Activated T-cell treated with anti-CD3 and anti-CD28 coated beads, Interleukin-2, amount 50 U/mL, for 72 hours (primary cell): ENCODE data around the gene C1orf167. TPM values are rescaled to one million over a fixed set of nuclear protein-coding genes. Genes with fewer than 3 reads are reported as not detected.
A peak's percentile ranks its signal among the peaks of the same experiment; 100 is the strongest.

Source experiments
- ATAC-seq, 2 donors: fragments of 150-1000 bp; cut with Tn5 transposase; replicated peaks in 1 of 2; 2 replicates each; pipeline ENCODE4 v1.10.0; 2021; ENCODE audit warnings: moderate library complexity in 2 of 2, mild to moderate bottlenecking in 1 of 2
- DNase-seq, 2 donors: peaks; one replicate each; pipeline ENCODE4 v3.0.0; 2021 to 2022; ENCODE audit warnings: mixed read lengths in 1 of 2
- H3K27ac Mint-ChIP-seq: one replicate; pipeline ENCODE4 v1.8.0; 2022; ENCODE audit warnings: mild to moderate bottlenecking, moderate library complexity, mixed read lengths
- H3K27me3 Mint-ChIP-seq: one replicate; pipeline ENCODE4 v1.8.0; 2022; ENCODE audit warnings: low read depth, mixed read lengths
- H3K36me3 Mint-ChIP-seq, 2 donors: one replicate each; pipeline ENCODE4 v1.8.0; 2022; ENCODE audit warnings: mixed read lengths in 2 of 2, mild to moderate bottlenecking in 1 of 2; ENCODE audit not compliant: insufficient read depth in 2 of 2
- H3K4me1 Mint-ChIP-seq: one replicate; pipeline ENCODE4 v1.8.0; 2022; ENCODE audit warnings: low read depth, mixed read lengths
- H3K4me3 Mint-ChIP-seq, 2 donors: one replicate each; pipeline ENCODE4 v1.8.0; 2022; ENCODE audit warnings: mild to moderate bottlenecking in 2 of 2, mixed read lengths in 2 of 2, moderate library complexity in 2 of 2
- H3K9me3 Mint-ChIP-seq, 2 donors: one replicate each; pipeline ENCODE4 v1.8.0; 2022; ENCODE audit warnings: mixed read lengths in 2 of 2
- total RNA-seq, 2 donors: library from RNA; stranded (reverse); gene quantifications; one replicate each; pipeline ENCODE4 v1.2.3, GENCODE V29; 2022

C1orf167 gene
- total RNA-seq, 2 donors from 2014 or later = 0.41 TPM; not detected in 1

DNA sequence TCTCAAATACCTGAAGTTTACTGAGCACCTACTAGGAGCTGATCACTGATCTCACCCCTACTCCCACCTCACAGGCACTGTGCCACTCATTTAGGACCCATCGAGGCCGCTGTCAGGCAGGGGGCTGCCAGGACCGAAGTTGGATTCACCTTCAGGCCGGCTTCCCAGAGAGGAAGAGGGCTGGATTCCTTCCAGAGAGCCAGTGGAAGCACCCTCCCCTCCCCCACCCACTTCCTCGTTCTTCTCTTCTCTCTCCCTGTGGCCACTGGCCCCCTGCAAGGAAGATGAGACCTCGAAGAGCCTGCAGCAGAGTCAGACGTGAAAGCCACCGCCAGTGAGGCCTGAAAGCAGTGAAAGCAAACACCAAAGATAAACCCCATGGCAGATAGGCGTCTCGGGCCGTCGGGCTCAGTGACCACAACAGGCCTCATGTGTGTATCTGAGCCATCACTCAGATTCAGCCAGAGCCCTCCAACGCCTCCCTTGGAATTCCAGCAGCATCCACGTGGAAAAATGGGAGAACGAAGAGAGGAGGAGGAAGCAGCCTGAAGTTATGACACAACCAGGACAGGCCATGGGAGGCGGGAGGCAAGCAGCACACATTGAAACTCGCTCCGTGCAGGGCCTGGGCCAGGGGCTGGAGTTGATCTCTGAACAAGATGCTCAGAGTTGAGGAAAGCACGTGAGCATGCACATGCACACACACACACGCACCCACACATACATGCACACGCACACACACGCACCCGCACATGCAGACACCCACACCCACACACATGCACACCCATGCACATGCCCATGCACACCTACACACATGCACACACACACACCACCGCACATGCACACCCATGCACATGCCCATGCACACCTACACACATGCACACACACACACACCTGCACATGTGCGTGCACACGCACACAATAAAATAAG, 32.2 kb upstream of the C1orf167 start:
- Mint-ChIP-seq H3K9me3 (no peaks in the 10 kb centered on the region), H3K36me3 (no peaks in the 10 kb centered on the region), H3K4me3 (peak overlapping the region; percentile 32 to 67), H3K27ac (no peak overlapping the region), H3K4me1 (peaks cover 38% of the 10 kb centered on the region), H3K27me3 (no peaks in the 10 kb centered on the region)
- ATAC-seq = peak in 1 of 2 donors; percentile 50
- DNase-seq = no peak

DNA sequence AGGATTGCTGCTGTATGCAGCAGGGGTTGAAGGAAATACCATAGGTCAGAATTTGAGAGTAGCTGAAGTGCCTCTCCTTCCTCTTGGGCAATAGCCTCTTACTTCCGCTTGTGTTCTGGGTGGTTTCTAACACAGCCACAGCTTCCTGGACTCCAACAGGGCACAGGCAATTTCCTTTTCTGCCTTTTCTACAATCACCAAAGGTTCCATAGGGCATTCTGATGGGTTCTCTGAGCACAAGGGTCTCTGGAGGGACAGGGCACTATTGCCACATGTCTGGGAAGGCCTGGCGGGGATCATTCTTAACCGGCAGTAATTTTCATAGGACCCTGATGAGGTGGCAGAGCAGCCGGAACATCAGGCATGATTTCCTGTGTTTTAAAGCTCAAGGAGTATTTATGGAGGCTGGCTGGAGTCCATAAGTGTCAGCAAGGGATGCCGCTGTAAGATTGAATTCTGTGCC, 31.5 kb upstream of the C1orf167 start:
- Mint-ChIP-seq H3K36me3 (no peaks in the 10 kb centered on the region), H3K9me3 (no peaks in the 10 kb centered on the region), H3K27ac (no peak overlapping the region), H3K4me3 (peak overlapping the region; percentile 32 to 67), H3K4me1 (peaks cover 38% of the 10 kb centered on the region), H3K27me3 (no peaks in the 10 kb centered on the region)
- peak; percentile 73 to 83 for ATAC-seq
- peak; percentile 32 to 36 for DNase-seq

DNA sequence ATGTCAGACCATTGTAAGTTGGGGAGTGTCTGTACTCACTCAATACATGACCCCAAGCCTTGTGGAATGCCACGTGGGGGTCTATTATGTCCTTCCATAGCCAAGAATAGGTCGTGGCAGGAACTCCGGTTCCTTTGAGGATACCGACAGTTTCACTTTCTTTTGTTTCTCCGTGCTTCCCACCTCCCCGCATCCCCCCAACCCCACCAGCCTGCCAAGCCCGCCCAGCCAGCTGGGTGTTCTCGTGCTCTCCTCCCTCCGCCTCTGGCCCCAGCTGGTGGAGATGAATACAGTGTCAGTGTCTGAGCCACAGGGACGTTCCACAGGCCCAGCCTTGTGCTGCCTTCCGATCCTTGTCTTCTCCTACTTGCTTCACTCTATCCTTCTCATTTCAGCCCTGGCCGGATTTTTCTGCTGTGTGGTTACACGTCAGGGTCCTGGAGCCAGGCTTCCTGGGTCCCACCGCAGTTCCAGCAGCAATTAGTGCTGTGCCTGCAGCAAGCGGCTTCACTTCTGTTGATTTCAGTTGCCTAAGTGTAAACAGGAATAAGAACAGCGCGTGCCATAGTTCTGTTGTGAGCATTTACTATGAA, 30.2 kb upstream of the C1orf167 start:
- ATAC-seq (no peak), DNase-seq (peak in 1 of 2 donors; percentile 14)
- peak overlapping the region; percentile 57 to 82 for H3K4me3 Mint-ChIP-seq

DNA sequence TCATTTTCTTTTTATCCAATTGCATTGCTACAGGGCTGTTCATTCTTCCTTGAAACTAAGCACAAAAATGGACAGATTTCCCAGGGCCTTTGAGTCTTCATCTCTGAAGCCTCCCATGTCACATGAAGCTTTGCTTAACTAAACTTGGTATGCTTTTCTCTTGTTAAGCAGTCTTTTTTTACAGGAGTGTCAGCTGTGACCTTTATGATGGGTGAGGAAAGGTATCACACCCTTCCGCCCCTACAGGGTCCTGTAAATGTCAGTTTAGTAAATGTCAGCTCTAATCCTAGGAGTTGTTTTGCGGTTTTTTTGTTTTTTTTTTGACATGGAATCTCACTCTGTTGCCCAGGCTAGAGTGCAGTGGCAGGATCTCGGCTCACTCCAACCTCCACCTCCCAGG, 28.7 kb upstream of the C1orf167 start:
- no peaks in the 10 kb centered on the region for H3K27me3 Mint-ChIP-seq
- ATAC-seq (no peak), DNase-seq (no peak)
- H3K36me3 Mint-ChIP-seq = peaks cover 0 to 1% of the 10 kb centered on the region in 2 donors
- H3K9me3 Mint-ChIP-seq = no peaks in the 10 kb centered on the region
- no peak overlapping the region for H3K27ac Mint-ChIP-seq
- H3K4me3 Mint-ChIP-seq = peak overlapping the region in 1 of 2 donors; percentile 8
- peaks cover 52% of the 10 kb centered on the region for H3K4me1 Mint-ChIP-seq

More for the DNA sequence above, 30.2 kb upstream of the C1orf167 start:
- H3K9me3 Mint-ChIP-seq = no peaks in the 10 kb centered on the region
- peaks cover 41% of the 10 kb centered on the region for H3K4me1 Mint-ChIP-seq
- H3K36me3 Mint-ChIP-seq = peaks cover 0 to 1% of the 10 kb centered on the region in 2 donors
- H3K27ac Mint-ChIP-seq = no peak overlapping the region
- H3K27me3 Mint-ChIP-seq = no peaks in the 10 kb centered on the region

DNA sequence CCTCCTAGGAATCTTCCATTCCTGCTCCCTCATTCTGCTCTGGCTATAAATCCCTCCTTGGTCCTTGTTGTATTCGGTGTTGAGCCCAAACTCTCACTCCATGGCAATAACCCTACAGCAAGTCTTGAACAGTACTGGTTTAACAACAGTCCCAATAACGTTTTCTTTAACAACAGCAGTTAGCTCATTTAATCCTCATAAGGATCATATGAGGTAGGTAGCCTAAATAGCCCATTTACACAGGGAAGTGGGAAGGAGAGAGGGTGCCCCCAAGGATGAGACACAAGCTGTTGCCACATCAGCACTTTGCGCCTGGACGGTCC, 26.5 kb upstream of the C1orf167 start:
- peaks cover 50% of the 10 kb centered on the region for H3K4me1 Mint-ChIP-seq
- H3K9me3 Mint-ChIP-seq = no peaks in the 10 kb centered on the region
- H3K4me3 Mint-ChIP-seq = peak overlapping the region in 1 of 2 donors; percentile 99
- no peak overlapping the region for H3K27ac Mint-ChIP-seq
- H3K27me3 Mint-ChIP-seq = no peaks in the 10 kb centered on the region
- ATAC-seq = no peak
- DNase-seq = no peak
- peaks cover 0 to 1% of the 10 kb centered on the region in 2 donors for H3K36me3 Mint-ChIP-seq

DNA sequence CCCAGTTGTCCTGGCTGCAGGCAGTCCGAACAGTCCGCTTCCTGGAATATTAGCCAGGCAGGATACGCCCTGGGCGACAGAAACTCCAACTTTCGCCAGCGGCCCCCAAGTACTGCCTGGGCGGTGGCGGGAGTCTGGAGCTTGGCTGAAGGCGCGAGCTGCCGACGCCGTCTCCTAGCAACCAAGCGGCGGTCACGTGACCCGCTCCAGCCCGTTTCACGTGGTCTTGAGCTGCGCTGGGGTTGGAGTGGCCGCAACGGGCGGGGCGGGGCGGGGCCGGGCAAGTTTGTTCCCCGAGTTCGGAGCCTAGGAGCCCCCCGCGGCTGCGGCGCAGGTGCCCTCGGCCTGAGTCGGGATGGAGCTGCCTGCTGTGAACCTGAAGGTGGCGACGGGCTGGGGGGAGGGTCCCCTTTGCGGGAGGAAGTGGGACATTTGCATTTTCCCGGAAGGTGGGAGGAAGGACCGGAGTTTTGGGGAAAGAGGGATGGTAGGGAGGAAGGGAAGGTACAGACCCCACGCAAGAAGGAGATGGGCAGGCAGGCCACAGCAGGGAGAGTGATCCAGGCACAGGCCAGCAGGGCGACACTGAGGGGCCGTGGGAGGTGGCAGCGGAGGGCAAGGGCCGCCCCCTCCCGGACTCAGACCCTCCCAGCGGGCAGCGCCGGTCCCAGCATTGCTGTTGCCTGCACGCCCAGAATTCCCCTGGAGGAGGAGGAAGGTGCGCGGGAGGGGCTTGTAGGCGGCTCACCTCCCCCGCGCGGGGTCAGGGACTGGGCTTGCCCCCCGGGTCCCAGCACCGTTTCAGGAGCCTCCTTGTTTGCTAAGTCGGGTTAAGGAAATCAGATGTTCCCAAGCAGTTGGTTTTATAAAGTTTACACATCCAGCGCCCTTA, 25.9 kb upstream of the C1orf167 start, which contains the start of gene AGTRAP:
Gene AGTRAP, plus strand, starts transcription at position 283 of the 892 bp plus-strand sequence. Its CDS starts 73 bp downstream, at position 356.
- ATAC-seq (peak; percentile 89 to 90), DNase-seq (peak; percentile 89 to 93)
- Mint-ChIP-seq H3K4me3 (peak within 1 kb of the TSS; percentile 94 to 99), H3K27me3 (no peaks in the 10 kb centered on the region), H3K36me3 (peaks cover 0 to 1% of the 10 kb centered on the region in 2 donors), H3K27ac (peak within 1 kb of the TSS; percentile 82), H3K9me3 (no peaks in the 10 kb centered on the region), H3K4me1 (peaks cover 50% of the 10 kb centered on the region)

DNA sequence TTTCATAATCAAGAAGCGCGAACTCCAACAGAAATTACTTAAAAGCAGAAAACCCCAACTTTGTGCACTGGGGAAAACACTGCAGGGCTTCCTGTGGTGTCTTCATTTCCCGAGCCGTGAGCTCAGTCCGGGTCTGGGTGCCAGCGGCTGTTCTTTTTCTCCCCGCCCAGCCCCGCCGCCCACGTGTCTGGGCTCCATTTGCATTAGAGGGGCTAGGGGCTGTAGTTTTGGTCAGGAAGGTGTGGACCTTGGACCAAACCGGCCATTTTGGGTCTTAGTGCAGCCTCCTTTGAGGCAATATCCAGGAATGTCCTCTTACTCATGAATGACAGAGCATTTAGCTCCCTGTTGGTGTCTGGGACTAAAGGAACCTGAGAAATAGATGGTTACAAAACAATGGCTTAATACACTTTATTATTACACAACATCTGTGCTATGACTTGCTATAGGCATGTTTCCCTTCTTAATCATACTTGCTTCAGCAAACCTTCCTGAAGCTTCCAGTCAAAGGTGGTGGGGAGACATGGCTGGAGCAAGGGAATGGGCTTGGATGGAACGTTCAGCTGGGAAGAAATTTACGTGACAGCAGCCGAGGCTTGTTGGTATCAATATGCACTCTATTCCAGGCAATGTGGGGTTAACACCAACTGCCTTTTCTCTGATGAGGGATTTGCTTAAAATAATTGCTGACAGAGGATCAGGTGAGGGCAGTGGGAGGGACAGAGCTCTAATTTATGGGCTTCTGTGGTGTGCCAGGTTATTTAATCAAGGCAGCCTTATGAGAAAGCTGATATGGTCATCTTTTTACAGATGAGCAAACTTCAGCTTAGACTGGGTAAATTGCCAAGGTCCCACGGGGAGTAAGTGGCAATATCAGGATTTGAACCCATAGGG, 25.0 kb upstream of the C1orf167 start:
- peaks cover 50% of the 10 kb centered on the region for H3K4me1 Mint-ChIP-seq
- DNase-seq = peak; percentile 54 to 55
- no peaks in the 10 kb centered on the region for H3K27me3 Mint-ChIP-seq
- no peaks in the 10 kb centered on the region for H3K9me3 Mint-ChIP-seq
- ATAC-seq = peak; percentile 49 to 56
- H3K27ac Mint-ChIP-seq = no peak overlapping the region
- peaks cover 0 to 1% of the 10 kb centered on the region in 2 donors for H3K36me3 Mint-ChIP-seq
- peak overlapping the region; percentile 94 to 99 for H3K4me3 Mint-ChIP-seq

DNA sequence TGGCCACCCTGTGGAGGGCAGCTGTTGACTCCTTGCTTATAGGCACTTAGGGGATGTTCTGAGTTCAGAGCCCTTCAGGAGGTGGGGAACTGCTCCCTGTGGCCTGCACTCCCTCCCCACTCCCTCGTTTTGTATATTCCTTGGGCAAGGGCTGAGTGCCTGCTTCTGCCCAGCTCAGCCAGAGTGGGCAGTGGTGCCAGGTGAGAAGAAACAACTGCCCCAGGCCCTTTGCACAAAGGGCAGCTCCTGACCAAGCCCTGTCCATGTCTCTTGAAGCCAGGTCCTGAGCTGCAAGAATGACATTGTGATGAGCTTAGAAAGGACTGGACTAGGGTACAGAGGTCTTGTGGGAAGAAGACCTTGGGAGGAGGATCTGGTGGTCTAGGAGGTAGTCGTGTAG, 23.9 kb upstream of the C1orf167 start:
- peaks cover 49% of the 10 kb centered on the region for H3K4me1 Mint-ChIP-seq
- no peaks in the 10 kb centered on the region for H3K27me3 Mint-ChIP-seq
- DNase-seq (no peak), ATAC-seq (no peak)
- H3K4me3 Mint-ChIP-seq = no peak overlapping the region
- H3K9me3 Mint-ChIP-seq = no peaks in the 10 kb centered on the region
- peaks cover 0 to 1% of the 10 kb centered on the region in 2 donors for H3K36me3 Mint-ChIP-seq
- no peak overlapping the region for H3K27ac Mint-ChIP-seq

DNA sequence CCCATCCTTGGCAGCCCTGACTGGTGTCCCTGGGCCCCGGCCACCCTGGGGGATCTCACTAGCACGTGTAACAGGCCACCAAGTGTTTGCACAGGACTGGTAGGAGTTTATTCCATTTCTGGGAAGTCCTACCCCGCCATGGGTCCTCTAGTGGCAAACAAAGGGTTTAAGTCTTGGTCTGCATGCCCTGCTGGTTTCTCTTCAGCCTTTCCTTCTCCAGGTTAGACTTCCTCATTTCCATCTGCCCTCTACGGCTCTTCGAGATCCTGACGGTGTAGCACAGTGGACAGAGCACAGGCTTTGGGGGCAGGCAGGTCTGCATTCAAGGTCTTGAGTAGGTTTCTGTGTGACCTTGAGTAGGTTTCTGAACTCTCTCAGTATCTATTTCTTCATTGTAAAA, 23.2 kb upstream of the C1orf167 start:
- H3K9me3 Mint-ChIP-seq = no peaks in the 10 kb centered on the region
- H3K4me1 Mint-ChIP-seq = peaks cover 49% of the 10 kb centered on the region
- no peak for ATAC-seq
- no peak overlapping the region for H3K27ac Mint-ChIP-seq
- H3K36me3 Mint-ChIP-seq = peaks cover 0 to 1% of the 10 kb centered on the region in 2 donors
- H3K27me3 Mint-ChIP-seq = no peaks in the 10 kb centered on the region
- DNase-seq = no peak
- no peak overlapping the region for H3K4me3 Mint-ChIP-seq

DNA sequence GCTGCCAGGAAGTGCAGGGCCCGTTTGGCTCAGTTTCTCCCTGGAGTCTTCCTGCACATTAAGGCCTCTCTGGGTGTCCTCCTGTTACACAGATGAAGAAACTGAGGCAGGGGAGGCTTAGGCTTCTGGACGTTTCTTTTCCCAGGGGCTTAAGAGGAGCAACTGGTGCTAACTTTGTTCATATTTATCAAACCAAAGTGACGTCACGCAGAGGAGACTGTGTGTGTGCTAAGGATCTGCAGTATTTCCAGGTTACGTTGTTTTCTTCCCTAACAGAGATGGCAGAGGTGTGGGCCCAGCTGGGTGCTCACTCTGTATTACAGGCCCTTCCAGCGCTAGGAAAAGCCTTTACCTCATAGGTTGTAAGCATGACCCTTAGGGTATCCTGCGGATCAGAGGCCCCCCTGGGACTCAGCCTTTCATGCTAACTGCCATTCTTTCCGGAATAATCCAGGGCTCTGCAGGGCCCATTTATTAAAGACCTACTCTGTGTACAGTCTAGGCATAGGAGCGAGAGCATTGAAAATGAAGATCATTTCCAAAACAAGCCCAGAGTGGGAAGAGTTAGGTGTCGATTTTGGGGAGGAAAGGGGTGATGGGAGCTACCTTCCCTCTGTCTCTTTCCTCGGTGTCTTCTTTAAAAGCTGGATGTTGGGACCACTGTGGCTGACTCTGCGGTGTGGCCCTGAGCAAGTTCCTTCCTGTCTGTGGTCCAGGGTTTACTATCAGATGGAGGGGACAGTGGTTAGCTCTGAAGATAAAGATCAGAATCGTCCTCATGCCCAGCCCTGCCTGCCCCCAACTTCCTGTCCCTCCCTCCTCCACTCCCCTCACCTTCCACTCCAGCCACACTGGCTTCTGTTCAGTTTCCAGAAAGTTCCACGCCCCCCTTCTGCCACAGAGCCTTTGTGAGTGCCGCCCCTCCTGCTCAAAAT, 21.5 kb upstream of the C1orf167 start:
- Mint-ChIP-seq H3K4me1 (peaks cover 50% of the 10 kb centered on the region), H3K36me3 (peaks cover 0 to 1% of the 10 kb centered on the region in 2 donors), H3K4me3 (peak overlapping the region; percentile 61 to 64), H3K27me3 (no peaks in the 10 kb centered on the region), H3K27ac (no peak overlapping the region), H3K9me3 (no peaks in the 10 kb centered on the region)
- DNase-seq = peak; percentile 41 to 42
- peak; percentile 45 to 47 for ATAC-seq

DNA sequence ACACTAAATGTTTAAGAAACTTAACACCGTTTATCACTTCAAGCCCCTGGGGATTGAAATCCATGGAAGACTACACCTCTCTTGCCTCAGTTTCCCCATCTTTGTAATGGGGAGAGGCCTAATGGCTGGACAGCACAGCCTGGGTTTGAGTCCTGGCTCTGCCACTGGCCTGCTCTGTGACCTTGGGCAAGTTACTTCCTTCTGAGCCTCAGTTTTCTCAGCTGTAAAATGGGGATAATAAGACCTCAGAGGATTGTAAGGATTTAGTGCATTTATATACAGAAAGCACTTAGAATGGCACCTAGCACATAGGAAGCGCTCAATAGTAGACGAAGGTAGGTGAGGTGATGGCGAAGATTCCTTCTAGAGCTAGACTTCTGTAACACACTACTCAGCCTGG, 20.5 kb upstream of the C1orf167 start:
- H3K36me3 Mint-ChIP-seq = no peaks in the 10 kb centered on the region
- H3K27ac Mint-ChIP-seq = no peak overlapping the region
- peak overlapping the region in 1 of 2 donors; percentile 61 for H3K4me3 Mint-ChIP-seq
- H3K4me1 Mint-ChIP-seq = peaks cover 60% of the 10 kb centered on the region
- no peak for DNase-seq
- no peak for ATAC-seq
- no peaks in the 10 kb centered on the region for H3K27me3 Mint-ChIP-seq
- H3K9me3 Mint-ChIP-seq = no peaks in the 10 kb centered on the region
